ENCODE results near the gene PPP1R3F. TPM values are rescaled to one million over a fixed set of nuclear protein-coding genes. Genes with fewer than 3 reads are reported as not detected.

Gene PPP1R3F
- total RNA-seq, 2 donors from 2014 or later = 24.2 to 29.6 TPM

GRCh38 chrX:49227726-49228125 is 41.9 kb upstream of the PPP1R3F start:
- no peak for DNase-seq (ENCODE audit: low spot score)
- no peak for TF ChIP-seq CTCF (IDR thresholded peaks at IDR 0.05)
- H3K4me1 ChIP-seq = no peaks in the 10 kb centered on the region
- no peaks in the 10 kb centered on the region for H3K36me3 ChIP-seq
- H3K9me3 ChIP-seq = peaks cover 0 to 5% of the 10 kb centered on the region in 2 donors
- H3K4me3 ChIP-seq = no peak overlapping the region
- H3K27me3 ChIP-seq = no peaks in the 10 kb centered on the region
- no peak overlapping the region for H3K27ac ChIP-seq

GRCh38 chrX:49228185-49228584 is 41.4 kb upstream of the PPP1R3F start:
- Histone ChIP-seq H3K4me1 (no peaks in the 10 kb centered on the region), H3K9me3 (peaks cover 0 to 5% of the 10 kb centered on the region in 2 donors), H3K36me3 (no peaks in the 10 kb centered on the region), H3K27ac (no peak overlapping the region), H3K27me3 (no peaks in the 10 kb centered on the region), H3K4me3 (no peak overlapping the region)
- no peak for DNase-seq (ENCODE audit: low spot score)
- TF ChIP-seq CTCF (IDR thresholded peaks at IDR 0.05) = no peak

- Histone ChIP-seq H3K9me3 (peaks cover 0 to 5% of the 10 kb centered on the region in 2 donors), H3K4me3 (peak overlapping the region; percentile 19 to 38), H3K4me1 (no peaks in the 10 kb centered on the region), H3K27ac (peak overlapping the region in 1 of 2 donors; percentile 38), H3K27me3 (no peaks in the 10 kb centered on the region), H3K36me3 (no peaks in the 10 kb centered on the region)
- peak in 1 of 2 donors; percentile 37 for TF ChIP-seq CTCF (IDR thresholded peaks at IDR 0.05)
- peak; percentile 66 for DNase-seq (ENCODE audit: low spot score)
These were observed 38.9 kb upstream of the PPP1R3F start for GRCh38 chrX:49230500-49231232.

- H3K9me3 ChIP-seq = peaks cover 0 to 5% of the 10 kb centered on the region in 2 donors
- H3K27ac ChIP-seq = no peak overlapping the region
- no peaks in the 10 kb centered on the region for H3K27me3 ChIP-seq
- H3K36me3 ChIP-seq = no peaks in the 10 kb centered on the region
- DNase-seq (ENCODE audit: low spot score) = no peak
- no peak overlapping the region for H3K4me3 ChIP-seq
- no peak for TF ChIP-seq CTCF (IDR thresholded peaks at IDR 0.05)
- no peaks in the 10 kb centered on the region for H3K4me1 ChIP-seq
These were observed 38.1 kb upstream of the PPP1R3F start for GRCh38 chrX:49231333-49232000.

GRCh38 chrX:49232525-49232924 is 37.1 kb upstream of the PPP1R3F start:
- Histone ChIP-seq H3K4me1 (no peaks in the 10 kb centered on the region), H3K27me3 (no peaks in the 10 kb centered on the region), H3K36me3 (no peaks in the 10 kb centered on the region), H3K4me3 (no peak overlapping the region), H3K9me3 (no peaks in the 10 kb centered on the region), H3K27ac (no peak overlapping the region)
- DNase-seq (ENCODE audit: low spot score) = no peak
- TF ChIP-seq CTCF (IDR thresholded peaks at IDR 0.05) = no peak
